GM12878 (cell line): ENCODE measurements around the gene RASL12. TPM values are rescaled to one million over a fixed set of nuclear protein-coding genes. Genes with fewer than 3 reads are reported as not detected.

Experiments
- ATAC-seq: fragments of 200-7000 bp; cut with Tn5 transposase; 3 replicates; pipeline ENCODE4 v1.9.1; 2020; ENCODE audit warnings: mild to moderate bottlenecking, moderate library complexity
- Bru-seq: library from RNA; stranded (reverse); fragments of 400-500 nt; gene quantifications from one replicate; lab custom pipeline; 2021; lab: Mats Ljungman, UMichigan
- BruChase-seq, 2 experiments: library from RNA; stranded (reverse); fragments of 400-500 nt; gene quantifications; one replicate each; lab custom pipeline; 2021; lab: Mats Ljungman, UMichigan
- BruUV-seq: library from RNA; stranded (reverse); fragments of 400-500 nt; replicated peaks from 2 replicates; lab custom pipeline; 2021; lab: Mats Ljungman, UMichigan
- CTCF ChIA-PET: fragments of 300-600 bp; sonication (Branson Sonifier 250); formaldehyde crosslinking; extraction: SDS; loops from one replicate; lab custom pipeline; 2021; ENCODE audit warnings: inconsistent platforms; lab: Yijun Ruan, JAX
- POLR2A ChIA-PET: fragments of 350-600 bp; formaldehyde crosslinking; extraction: SDS; loops from one replicate; lab custom pipeline; 2021; ENCODE audit warnings: inconsistent platforms; lab: Charles Lee
- RAD21 ChIA-PET: fragments of 300-600 bp; sonication (Branson Sonifier 250); formaldehyde crosslinking; loops from one replicate; lab custom pipeline; 2023; ENCODE audit warnings: antibody characterized with exemption; ENCODE audit not compliant: unreplicated experiment; lab: Charles Lee
- SMC1A ChIA-PET: fragments of 300-600 bp; sonication (Branson Sonifier 250); formaldehyde crosslinking; loops from one replicate; lab custom pipeline; 2023; ENCODE audit not compliant: unreplicated experiment, uncharacterized antibody; lab: Charles Lee
- DNase-seq: peaks from one replicate; pipeline ENCODE4 v3.0.0-alpha.2; 2011; ENCODE audit warnings: low read depth, low spot score
- FAIRE-seq: peaks from 3 replicates; lab custom pipeline; 2011; peaks lifted over from hg19 to GRCh38; lab: Jason Lieb, UNC
- H2AFZ ChIP-seq: 2 replicates; pipeline ENCODE4 v1.6.0; 2011; ENCODE audit warnings: low read depth, low read length, control low read depth; ENCODE audit not compliant: control insufficient read depth
- H3K27ac ChIP-seq: 2 replicates; pipeline ENCODE4 v1.5.1; 2011; ENCODE audit warnings: control low read depth; ENCODE audit not compliant: control insufficient read depth, insufficient read depth
- H3K27me3 ChIP-seq, 2 experiments: replicated peaks in 1 of 2; 2 replicates each; pipeline versions ENCODE4 v1.6.0 to v1.6.1; 2011; ENCODE audit warnings: low read length in 1 of 2; ENCODE audit not compliant: control insufficient read depth in 2 of 2, insufficient read depth in 2 of 2
- H3K36me3 ChIP-seq, 2 experiments: 2 replicates each; pipeline ENCODE4 v1.5.1; 2011; ENCODE audit warnings: low read length in 1 of 2; ENCODE audit not compliant: control insufficient read depth in 2 of 2, insufficient read depth in 2 of 2
- H3K4me1 ChIP-seq: 2 replicates; pipeline ENCODE4 v1.6.1; 2011; ENCODE audit warnings: mild to moderate bottlenecking, low read length, moderate library complexity, mixed read lengths; ENCODE audit not compliant: control insufficient read depth, insufficient read depth
- H3K4me2 ChIP-seq: 2 replicates; pipeline ENCODE4 v1.6.0; 2011; ENCODE audit warnings: control low read depth; ENCODE audit not compliant: control insufficient read depth, insufficient read depth
- H3K4me3 ChIP-seq: fragments of 200-600 bp; sonication (generic); 2 replicates; pipeline ENCODE4 v1.5.1; 2016
- H3K79me2 ChIP-seq: 2 replicates; pipeline ENCODE4 v1.6.0; 2011; ENCODE audit warnings: low read length; ENCODE audit not compliant: control insufficient read depth, insufficient read depth
- H3K9ac ChIP-seq: 2 replicates; pipeline ENCODE4 v1.8.0; 2011; ENCODE audit warnings: low read length, control low read depth, mixed read lengths; ENCODE audit not compliant: control insufficient read depth, insufficient read depth
- H3K9me3 ChIP-seq: replicated peaks from 3 replicates; pipeline ENCODE4 v1.5.1; 2011; ENCODE audit warnings: mild to moderate bottlenecking, low read length; ENCODE audit not compliant: control insufficient read depth, insufficient read depth
- H4K20me1 ChIP-seq: 2 replicates; pipeline ENCODE4 v1.6.0; 2011; ENCODE audit not compliant: control insufficient read depth, insufficient read depth
- BCLAF1 ChIP-seq: fragments of 450-650 bp; IDR thresholded peaks from 2 replicates; pipeline ENCODE4 v1.6.1; 2017; ENCODE audit warnings: antibody characterized with exemption, mild to moderate bottlenecking, moderate library complexity
- BHLHE40 ChIP-seq, 2 experiments: fragments of 450-650 bp in 1 of 2; IDR thresholded peaks; 2 replicates each; pipeline ENCODE4 v1.6.1; 2011 to 2017; ENCODE audit warnings: low read depth in 2 of 2, borderline replicate concordance in 1 of 2, improper control_type of control experiment in 1 of 2, low read length in 1 of 2, mild to moderate bottlenecking in 1 of 2
- CHD2 ChIP-seq: IDR thresholded peaks from 2 replicates; pipeline ENCODE4 v1.6.1; 2011; ENCODE audit warnings: low read depth, low read length, improper control_type of control experiment, borderline replicate concordance
- E4F1 ChIP-seq: fragments of 450-650 bp; IDR thresholded peaks from 2 replicates; pipeline ENCODE4 v1.6.1; 2018; ENCODE audit warnings: borderline replicate concordance, mild to moderate bottlenecking; ENCODE audit not compliant: partially characterized antibody
- HDAC6 ChIP-seq: fragments of 200-600 bp; sonication (generic); IDR thresholded peaks from one replicate; pipeline ENCODE4 v1.8.0; 2017; ENCODE audit warnings: antibody characterized with exemption; ENCODE audit not compliant: unreplicated experiment
- MTA2 ChIP-seq: fragments of 450-650 bp; IDR thresholded peaks from 2 replicates; pipeline ENCODE4 v1.6.1; 2016; ENCODE audit warnings: low read depth, mild to moderate bottlenecking, moderate library complexity
- RBBP5 ChIP-seq: fragments of 200-600 bp; sonication (generic); conservative IDR thresholded peaks from 2 replicates; pipeline ENCODE4 v1.6.1; 2016
- SIN3A ChIP-seq: IDR thresholded peaks from 2 replicates; pipeline ENCODE4 v1.6.1; 2012; ENCODE audit warnings: low read depth, low read length, improper control_type of control experiment
- SMARCA5 ChIP-seq: fragments of 450-650 bp; IDR thresholded peaks from 2 replicates; pipeline ENCODE4 v1.6.1; 2017; ENCODE audit warnings: mild to moderate bottlenecking
- SRF ChIP-seq, 2 experiments: IDR thresholded peaks; 2 replicates each; pipeline ENCODE4 v1.6.1; 2011; ENCODE audit warnings: low read depth in 2 of 2, low read length in 2 of 2, mild to moderate bottlenecking in 1 of 2, moderate library complexity in 1 of 2
- USF1 ChIP-seq: IDR thresholded peaks from 2 replicates; pipeline ENCODE4 v1.6.1; 2011; ENCODE audit warnings: borderline replicate concordance, low read depth, mild to moderate bottlenecking, moderate library complexity, mixed read lengths, low read length; ENCODE audit not compliant: insufficient read depth; ENCODE audit errors: extremely low read length
- YY1 ChIP-seq: IDR thresholded peaks from 2 replicates; pipeline ENCODE4 v1.6.1; 2011; ENCODE audit warnings: low read depth, mild to moderate bottlenecking, low read length
- ZNF384 ChIP-seq: IDR thresholded peaks from 2 replicates; pipeline ENCODE4 v1.6.1; 2012; ENCODE audit warnings: low read depth, mild to moderate bottlenecking, low read length, improper control_type of control experiment, borderline replicate concordance
- WGBS: methylation state at CpG from one replicate; pipeline ENCODE4 v1.1.6; 2016; ENCODE audit warnings: low lambda C conversion rate; ENCODE audit not compliant: insufficient replicate concordance, insufficient coverage; ENCODE audit errors: missing lambda C conversion rate; 5-methylcytosine and 5-hydroxymethylcytosine counted together
- in situ Hi-C: fragments of 300-500 bp; cut with MboI; formaldehyde crosslinking; loops from 9 replicates; pipeline ENCODE4 v1.14.3; 2018; ENCODE audit warnings: mixed read lengths
- intact Hi-C: fragments of 100-400 bp; cut with micrococcal nuclease; formaldehyde crosslinking; loops from one replicate; pipeline ENCODE4 v1.14.2; 2022; ENCODE audit not compliant: unreplicated experiment
- long read RNA-seq, 2 experiments: library from polyadenylated mRNA; unstranded; transcript quantifications; one replicate each; pipeline ENCODE4 v2.0.0, GENCODE V29; 2019 to 2020
- polyA minus RNA-seq, 3 experiments: library from RNA; depleted of rRNA, polyadenylated mRNA; stranded (reverse); fragments of >200 nt; gene quantifications; 2 replicates each; pipeline ENCODE4 v1.2.3, GENCODE V29; 2011
- polyA plus RNA-seq, 11 experiments: library from polyadenylated mRNA; depleted of rRNA in 4 of 11; unstranded in 6 of 11; stranded (reverse) in 5 of 11; fragments of >200 nt; fragmentation: Nextera tagmentation in 4 of 11; fragmentation: Illumina TruSeq in 1 of 11; extraction: Ambion mirVana in 4 of 11; extraction: Trizol in 1 of 11; gene quantifications; 1 replicate in 1 of 11; 2 replicates in 10 of 11; pipeline versions ENCODE4 v1.2.1 to v1.2.3, GENCODE V29; 2011 to 2016; ENCODE audit warnings: inconsistent platforms in 2 of 11, missing spikeins in 2 of 11, low read depth in 1 of 11
- total RNA-seq, 4 experiments: library from RNA; depleted of rRNA in 3 of 4; stranded (reverse); fragments of >200 nt in 3 of 4; fragmentation: Illumina TruSeq in 1 of 4; extraction: Trizol in 1 of 4; gene quantifications; 2 replicates each; pipeline versions ENCODE4 v1.2.1 to v1.2.3, GENCODE V29; 2013 to 2021

RASL12 gene
- not detected in 2 replicates for total RNA-seq (2013; cell fraction: nucleolus; rRNA removed)
- 0.06 TPM in 1 of 2 replicates, not detected in the other for total RNA-seq (2014; rRNA removed)
- total RNA-seq (2014; rRNA removed; fragmentation: Illumina TruSeq; extraction: Trizol) = not detected in 2 replicates
- 0.10 TPM in 1 of 2 replicates, not detected in the other for total RNA-seq (2021)
- 0.12 TPM for polyA plus RNA-seq (2011; ENCODE audit: low read depth)
- polyA plus RNA-seq (2011; rRNA removed) = not detected in 2 replicates
- polyA plus RNA-seq (2011; cell fraction: cytosol; rRNA removed) = not detected in 2 replicates
- not detected in 2 replicates for polyA plus RNA-seq (2011; cell fraction: nucleus; rRNA removed)
- 0.05 and 0.24 TPM in 2 replicates for polyA plus RNA-seq (2012)
- polyA plus RNA-seq (2014; fragmentation: Illumina TruSeq; extraction: Trizol) = 0.06 TPM in 1 of 2 replicates, not detected in the other
- polyA plus RNA-seq (2014; fragmentation: Nextera tagmentation; extraction: Ambion mirVana) = not detected
- polyA plus RNA-seq (2014; rRNA removed) = 0.08 TPM in 1 of 2 replicates, not detected in the other
- polyA plus RNA-seq (2016; fragmentation: Nextera tagmentation; extraction: Ambion mirVana) = not detected
- polyA minus RNA-seq (2011; rRNA and poly(A)+ RNA removed) = not detected in 2 replicates
- not detected in 2 replicates for polyA minus RNA-seq (2011; cell fraction: cytosol; rRNA and poly(A)+ RNA removed)
- not detected in 2 replicates for polyA minus RNA-seq (2011; cell fraction: nucleus; rRNA and poly(A)+ RNA removed)
- percentile 9 among the genes with signal in this experiment for Bru-seq, nascent RNA
- BruChase-seq, experiment 1, labeled RNA remaining after a 6-hour chase = percentile 14 among the genes with signal in this experiment
- percentile 19 among the genes with signal in this experiment for BruChase-seq, experiment 2, labeled RNA remaining after a 2-hour chase
- long read RNA-seq, experiment 1 = 0 reads
- long read RNA-seq, experiment 2 = 0 reads

- Histone ChIP-seq H3K36me3 (no peaks in the 10 kb centered on the region), H3K79me2 (no peaks in the 10 kb centered on the region), H3K27ac (no peak within 1 kb of the TSS), H3K4me1 (no peaks in the 10 kb centered on the region), H4K20me1 (no peaks in the 10 kb centered on the region), H3K9ac (no peak within 1 kb of the TSS), H2AFZ (no peak within 1 kb of the TSS), H3K9me3 (no peaks in the 10 kb centered on the region), H3K4me3 (no peak within 1 kb of the TSS), H3K27me3 (peaks cover 0 to 2% of the 10 kb centered on the region in 2 experiments), H3K4me2 (no peak within 1 kb of the TSS)
- TF ChIP-seq CHD2 (no peak), HDAC6 (no peak), RBBP5 (no peak), SMARCA5 (no peak), YY1 (no peak), SIN3A (no peak), E4F1 (no peak), BHLHE40 (IDR thresholded peaks at IDR 0.05; ENCODE audit: borderline replicate concordance in 1 of 2, low read depth in 2 of 2, low read length in 1 of 2) (no peak), ZNF384 (no peak), USF1 (no peak), SRF (IDR thresholded peaks at IDR 0.05; ENCODE audit: low read depth in 2 of 2, low read length in 2 of 2) (no peak), BCLAF1 (no peak), MTA2 (no peak)
- BruUV-seq = no TSS peak
- CTCF ChIA-PET = interaction anchor here (1.2 to 1.4 kb wide), 2 partner anchors 15 to 34 kb away, joined by 3 to 5 read pairs; no protein-coding TSS in a partner anchor
- DNase-seq (no peak), FAIRE-seq (no peak), ATAC-seq (no peak)
- RAD21 ChIA-PET = no interaction called here
- SMC1A ChIA-PET = no interaction called here
- in situ Hi-C loops = no loop called here
- POLR2A ChIA-PET = no interaction called here
- intact Hi-C loops = no loop called here
- WGBS = 32% methylated on average over 42 of the region's 66 CpGs
These were observed at the start of gene RASL12 for GRCh38 chr15:65067645-65068402. TSS of gene RASL12 (minus strand) at chr15:65067991. CDS start at chr15:65067835, 156 bp downstream.
